Loucy (cell line): Measurements from ENCODE around the gene ASCC1.

ENCODE experiments used
- EZH2phosphoT487 ChIP-seq: fragments of 200-600 bp; IDR thresholded peaks from 2 replicates; pipeline ENCODE4 v1.6.1; 2018; ENCODE audit warnings: antibody characterized with exemption, mild to moderate bottlenecking, moderate library complexity, borderline replicate concordance
- TF ChIP-seq, protein P1 (sequence below): fragments of 200-600 bp; sonication (generic); conservative IDR thresholded peaks from 2 replicates; pipeline ENCODE4 v1.5.1; 2014; ENCODE audit warnings: mild to moderate bottlenecking, antibody characterized with exemption, low read length

DNA sequence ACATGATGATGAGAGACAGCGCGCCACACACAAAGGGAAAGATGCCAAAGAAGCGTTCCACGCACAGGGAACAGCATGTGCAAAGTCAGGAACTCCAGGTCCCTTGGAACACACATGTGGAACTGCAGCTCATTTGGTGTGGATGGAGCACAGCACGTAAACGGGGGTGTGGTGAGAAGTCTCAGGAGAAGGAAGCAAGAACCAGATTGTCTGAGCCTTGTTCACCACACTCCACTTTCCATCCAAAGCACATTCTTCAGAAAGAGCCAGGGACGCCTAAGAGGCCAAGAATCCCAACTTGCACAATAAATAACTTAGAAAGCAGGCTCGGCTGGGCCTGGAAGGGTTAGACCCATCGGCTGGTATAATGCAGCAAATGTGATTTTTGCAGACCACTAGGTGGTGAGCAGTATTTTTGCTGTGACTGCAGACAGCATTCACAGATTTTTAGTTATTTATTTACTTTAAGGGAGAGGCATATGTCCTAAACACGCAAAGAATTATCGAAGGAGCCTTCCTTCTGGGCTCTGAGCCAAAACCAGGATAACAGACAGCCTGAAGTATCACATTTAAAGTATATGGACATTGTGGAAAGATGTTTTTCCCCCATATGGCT, 27.9 kb upstream of the ASCC1 start:
- TF ChIP-seq, protein P1, sequence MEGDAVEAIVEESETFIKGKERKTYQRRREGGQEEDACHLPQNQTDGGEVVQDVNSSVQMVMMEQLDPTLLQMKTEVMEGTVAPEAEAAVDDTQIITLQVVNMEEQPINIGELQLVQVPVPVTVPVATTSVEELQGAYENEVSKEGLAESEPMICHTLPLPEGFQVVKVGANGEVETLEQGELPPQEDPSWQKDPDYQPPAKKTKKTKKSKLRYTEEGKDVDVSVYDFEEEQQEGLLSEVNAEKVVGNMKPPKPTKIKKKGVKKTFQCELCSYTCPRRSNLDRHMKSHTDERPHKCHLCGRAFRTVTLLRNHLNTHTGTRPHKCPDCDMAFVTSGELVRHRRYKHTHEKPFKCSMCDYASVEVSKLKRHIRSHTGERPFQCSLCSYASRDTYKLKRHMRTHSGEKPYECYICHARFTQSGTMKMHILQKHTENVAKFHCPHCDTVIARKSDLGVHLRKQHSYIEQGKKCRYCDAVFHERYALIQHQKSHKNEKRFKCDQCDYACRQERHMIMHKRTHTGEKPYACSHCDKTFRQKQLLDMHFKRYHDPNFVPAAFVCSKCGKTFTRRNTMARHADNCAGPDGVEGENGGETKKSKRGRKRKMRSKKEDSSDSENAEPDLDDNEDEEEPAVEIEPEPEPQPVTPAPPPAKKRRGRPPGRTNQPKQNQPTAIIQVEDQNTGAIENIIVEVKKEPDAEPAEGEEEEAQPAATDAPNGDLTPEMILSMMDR = peak; percentile 50
- TF ChIP-seq EZH2phosphoT487 = no peak
